ENCODE measurements around the gene CNPPD1.

DNA sequence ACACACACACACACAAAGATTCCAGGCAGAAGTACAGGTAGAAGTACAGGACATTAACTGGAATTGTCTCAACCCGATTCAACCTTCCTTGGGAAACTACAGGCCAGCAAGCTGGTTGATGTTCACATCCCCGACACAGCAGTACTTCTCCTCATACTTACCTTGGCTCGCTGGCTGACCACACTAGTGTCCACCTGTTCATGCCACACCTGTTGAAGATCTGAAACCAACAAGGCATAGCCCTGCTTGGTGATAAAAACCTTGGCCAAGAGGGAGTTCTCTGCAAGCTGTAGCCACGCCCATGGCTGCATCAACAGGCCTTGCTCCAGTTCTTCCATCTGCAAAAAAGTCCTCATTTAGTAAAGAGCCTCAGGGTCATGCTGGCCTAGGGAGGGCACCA, 18.7 kb downstream of the CNPPD1 start:
- TF ChIP-seq POLR2A (IDR thresholded peaks at IDR 0.05) = no peak
- TF ChIP-seq, protein P1, sequence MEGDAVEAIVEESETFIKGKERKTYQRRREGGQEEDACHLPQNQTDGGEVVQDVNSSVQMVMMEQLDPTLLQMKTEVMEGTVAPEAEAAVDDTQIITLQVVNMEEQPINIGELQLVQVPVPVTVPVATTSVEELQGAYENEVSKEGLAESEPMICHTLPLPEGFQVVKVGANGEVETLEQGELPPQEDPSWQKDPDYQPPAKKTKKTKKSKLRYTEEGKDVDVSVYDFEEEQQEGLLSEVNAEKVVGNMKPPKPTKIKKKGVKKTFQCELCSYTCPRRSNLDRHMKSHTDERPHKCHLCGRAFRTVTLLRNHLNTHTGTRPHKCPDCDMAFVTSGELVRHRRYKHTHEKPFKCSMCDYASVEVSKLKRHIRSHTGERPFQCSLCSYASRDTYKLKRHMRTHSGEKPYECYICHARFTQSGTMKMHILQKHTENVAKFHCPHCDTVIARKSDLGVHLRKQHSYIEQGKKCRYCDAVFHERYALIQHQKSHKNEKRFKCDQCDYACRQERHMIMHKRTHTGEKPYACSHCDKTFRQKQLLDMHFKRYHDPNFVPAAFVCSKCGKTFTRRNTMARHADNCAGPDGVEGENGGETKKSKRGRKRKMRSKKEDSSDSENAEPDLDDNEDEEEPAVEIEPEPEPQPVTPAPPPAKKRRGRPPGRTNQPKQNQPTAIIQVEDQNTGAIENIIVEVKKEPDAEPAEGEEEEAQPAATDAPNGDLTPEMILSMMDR (IDR thresholded peaks at IDR 0.05) = no peak
- no peak for TF ChIP-seq POLR2AphosphoS5 (IDR thresholded peaks at IDR 0.05)
- no peak for TF ChIP-seq EP300 (IDR thresholded peaks at IDR 0.05)
